ENCODE measurements around the gene DENND1C.

The DENND1C gene

GRCh38 chr19:6476155-6476895 lies 5.3 kb downstream of the DENND1C start:
- peak overlapping the region; percentile 32 for H3K4me3 ChIP-seq (ENCODE audit: low read depth, low read length)
- peak; percentile 60 for DNase-seq (ENCODE audit: low read depth)
- TF ChIP-seq, protein P1, sequence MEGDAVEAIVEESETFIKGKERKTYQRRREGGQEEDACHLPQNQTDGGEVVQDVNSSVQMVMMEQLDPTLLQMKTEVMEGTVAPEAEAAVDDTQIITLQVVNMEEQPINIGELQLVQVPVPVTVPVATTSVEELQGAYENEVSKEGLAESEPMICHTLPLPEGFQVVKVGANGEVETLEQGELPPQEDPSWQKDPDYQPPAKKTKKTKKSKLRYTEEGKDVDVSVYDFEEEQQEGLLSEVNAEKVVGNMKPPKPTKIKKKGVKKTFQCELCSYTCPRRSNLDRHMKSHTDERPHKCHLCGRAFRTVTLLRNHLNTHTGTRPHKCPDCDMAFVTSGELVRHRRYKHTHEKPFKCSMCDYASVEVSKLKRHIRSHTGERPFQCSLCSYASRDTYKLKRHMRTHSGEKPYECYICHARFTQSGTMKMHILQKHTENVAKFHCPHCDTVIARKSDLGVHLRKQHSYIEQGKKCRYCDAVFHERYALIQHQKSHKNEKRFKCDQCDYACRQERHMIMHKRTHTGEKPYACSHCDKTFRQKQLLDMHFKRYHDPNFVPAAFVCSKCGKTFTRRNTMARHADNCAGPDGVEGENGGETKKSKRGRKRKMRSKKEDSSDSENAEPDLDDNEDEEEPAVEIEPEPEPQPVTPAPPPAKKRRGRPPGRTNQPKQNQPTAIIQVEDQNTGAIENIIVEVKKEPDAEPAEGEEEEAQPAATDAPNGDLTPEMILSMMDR (conservative IDR thresholded peaks at IDR 0.05; ENCODE audit: low read depth, low read length), result no peak

DNA sequence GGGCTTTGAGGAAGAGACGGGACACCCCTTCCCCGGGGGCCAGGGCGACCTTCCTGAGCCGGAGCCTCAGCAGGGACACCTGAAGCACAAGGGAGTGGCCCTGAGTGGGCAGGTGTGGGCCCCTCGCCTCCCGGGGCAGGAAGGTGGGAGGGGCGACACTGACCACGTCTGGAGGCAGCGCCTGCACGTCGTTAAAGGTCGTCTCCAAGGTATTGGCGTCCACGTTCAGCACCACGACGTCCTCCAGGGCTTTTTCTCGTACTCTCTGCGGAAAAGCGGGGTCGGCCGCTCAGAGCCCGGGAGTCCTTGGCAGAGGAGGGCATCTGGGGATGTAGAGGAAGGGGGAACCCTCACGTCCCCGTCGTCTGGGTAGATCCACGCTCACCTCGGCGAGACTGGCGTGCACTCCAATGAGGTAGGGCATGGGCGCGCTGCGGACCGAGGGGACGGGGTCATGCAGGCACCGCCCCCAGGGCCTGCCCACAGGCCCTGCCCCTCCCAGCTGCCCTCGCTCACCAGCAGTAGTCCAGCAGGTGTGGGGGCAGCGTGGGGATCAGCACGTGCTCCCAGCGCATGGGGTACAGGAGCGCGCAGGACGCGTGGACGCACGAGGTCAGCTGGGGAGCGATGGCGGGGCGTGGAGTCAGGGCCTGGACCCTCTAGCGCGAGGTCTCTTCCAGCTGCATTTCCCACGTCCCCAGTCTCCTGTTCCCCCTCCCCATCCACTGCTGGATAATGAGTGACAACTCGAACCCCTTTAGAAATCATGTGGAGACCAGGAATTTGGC lies 6.1 kb downstream of the DENND1C start:
- TF ChIP-seq, protein P1 (conservative IDR thresholded peaks at IDR 0.05; ENCODE audit: low read depth, low read length), result no peak
- no peak overlapping the region for H3K4me3 ChIP-seq (ENCODE audit: low read depth, low read length)
- DNase-seq (ENCODE audit: low read depth), result no peak

- no peak overlapping the region for H3K4me3 ChIP-seq (ENCODE audit: low read depth, low read length)
- TF ChIP-seq, protein P1 (conservative IDR thresholded peaks at IDR 0.05; ENCODE audit: low read depth, low read length), result no peak
- no peak for DNase-seq (ENCODE audit: low read depth)
These were observed 7.9 kb downstream of the DENND1C start for GRCh38 chr19:6473647-6474046.

GRCh38 chr19:6472713-6473112 lies 8.9 kb downstream of the DENND1C start:
- H3K4me3 ChIP-seq (ENCODE audit: low read depth, low read length), result no peak overlapping the region
- DNase-seq (ENCODE audit: low read depth), result no peak
- TF ChIP-seq, protein P1 (conservative IDR thresholded peaks at IDR 0.05; ENCODE audit: low read depth, low read length), result no peak

DNA sequence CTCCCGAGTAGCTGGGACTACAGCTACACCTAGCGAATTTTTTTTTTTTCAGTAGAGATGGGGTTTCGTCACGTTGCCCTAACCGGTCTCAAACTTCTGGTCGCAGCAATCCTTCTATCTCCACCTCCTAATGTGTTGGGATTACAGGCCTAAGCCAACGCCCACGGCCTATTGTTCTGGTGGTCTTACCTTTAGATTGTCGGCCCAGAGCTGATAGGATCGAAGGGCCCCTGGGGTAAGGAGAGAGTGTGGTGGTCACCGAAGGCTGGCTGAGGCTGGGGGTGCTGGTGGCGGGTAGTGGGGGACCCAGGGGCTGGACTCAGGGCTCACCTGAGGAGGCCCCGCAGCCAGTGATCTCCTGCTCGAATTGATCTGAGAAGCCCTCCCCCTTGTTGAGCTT lies 10.5 kb downstream of the DENND1C start:
- TF ChIP-seq, protein P1 (conservative IDR thresholded peaks at IDR 0.05; ENCODE audit: low read depth, low read length), result no peak
- H3K4me3 ChIP-seq (ENCODE audit: low read depth, low read length), result no peak overlapping the region
- DNase-seq (ENCODE audit: low read depth), result no peak

GRCh38 chr19:6470173-6470572 lies 11.4 kb downstream of the DENND1C start:
- TF ChIP-seq, protein P1 (conservative IDR thresholded peaks at IDR 0.05; ENCODE audit: low read depth, low read length), result no peak
- no peak for DNase-seq (ENCODE audit: low read depth)
- no peak overlapping the region for H3K4me3 ChIP-seq (ENCODE audit: low read depth, low read length)
